ENCODE measurements around the gene TCF25.
"Not testable (repeated sequence)": the region's sequence is repeated elsewhere in the genome, so short reads cannot be mapped to it uniquely, and the experiment has no call there.

TCF25 gene

GRCh38 chr16:89873109-89873971 lies at the start of gene TCF25:
TSS of gene TCF25 (plus strand) at chr16:89873592. CDS start at chr16:89873668, 76 bp downstream.
- peak; percentile 62 for DNase-seq

- DNase-seq = not testable (repeated sequence)
These were observed 49.6 kb upstream of the TCF25 start for GRCh38 chr16:89823824-89824148.

GRCh38 chr16:89826531-89827382 lies 46.6 kb upstream of the TCF25 start:
- no peak for DNase-seq

GRCh38 chr16:89827383-89828198 lies 45.8 kb upstream of the TCF25 start:
- no peak for DNase-seq

- peak; percentile 59 for DNase-seq
These were observed 45.1 kb upstream of the TCF25 start, which contains the start of gene SPIRE2 for GRCh38 chr16:89828199-89828869. TSS of gene SPIRE2 (plus strand) at chr16:89828475. CDS start at chr16:89828551, 76 bp downstream.

GRCh38 chr16:89828870-89829629 lies 44.3 kb upstream of the TCF25 start:
- no peak for DNase-seq

GRCh38 chr16:89829630-89830437 lies 43.6 kb upstream of the TCF25 start:
- no peak for DNase-seq

- no peak for DNase-seq
These were observed 41.5 kb upstream of the TCF25 start for GRCh38 chr16:89831810-89832328.

GRCh38 chr16:89833664-89834363 lies 39.6 kb upstream of the TCF25 start:
- not testable (repeated sequence) for DNase-seq

GRCh38 chr16:89834813-89835363 lies 38.5 kb upstream of the TCF25 start:
- not testable (repeated sequence) for DNase-seq

GRCh38 chr16:89836484-89836883 lies 36.9 kb upstream of the TCF25 start:
- not testable (repeated sequence) for DNase-seq

- no peak for DNase-seq
These were observed 36.3 kb upstream of the TCF25 start for GRCh38 chr16:89837014-89837546.

- no peak for DNase-seq
These were observed 32.1 kb upstream of the TCF25 start for GRCh38 chr16:89841275-89841674.

GRCh38 chr16:89842471-89843408 lies 30.7 kb upstream of the TCF25 start:
- DNase-seq = no peak

GRCh38 chr16:89843409-89844350 lies 29.7 kb upstream of the TCF25 start:
- no peak for DNase-seq

- DNase-seq = no peak
These were observed 28.6 kb upstream of the TCF25 start for GRCh38 chr16:89844739-89845339.
